G401 (cell line): ENCODE results near the gene MAPK8. TPM values are rescaled to one million over a fixed set of nuclear protein-coding genes. Genes with fewer than 3 reads are reported as not detected.

Source experiments
- DNase-seq: peaks from one replicate; pipeline ENCODE4 v3.0.0-alpha.2; 2015; ENCODE audit warnings: low spot score
- in situ Hi-C: cut with HindIII; loops from 2 replicates; pipeline ENCODE4 v1.10.0; 2016; ENCODE audit warnings: low sequenced_read_pairs, mixed read lengths
- total RNA-seq: library from RNA; depleted of rRNA; stranded (reverse); fragments of >200 nt; shearing (Covaris generic); gene quantifications from 2 replicates; pipeline ENCODE4 v1.2.3, GENCODE V29; 2014

Gene MAPK8
- total RNA-seq, 1 experiment from 2014 or later, result 64.1 TPM

- in situ Hi-C loops, result no loop called here
- DNase-seq, result no peak
Observed at GRCh38 chr10:48453451-48454301, 147.2 kb downstream of the MAPK8 start.

- no peak for DNase-seq
- in situ Hi-C loops, result no loop called here
Observed at GRCh38 chr10:48454302-48455054, 148.0 kb downstream of the MAPK8 start.

GRCh38 chr10:48455055-48455391 is 148.5 kb downstream of the MAPK8 start:
- DNase-seq, result no peak
- in situ Hi-C loops, result no loop called here

- DNase-seq, result no peak
- in situ Hi-C loops, result no loop called here
Observed at GRCh38 chr10:48455392-48456151, 149.1 kb downstream of the MAPK8 start.

GRCh38 chr10:48456361-48456804 is 149.9 kb downstream of the MAPK8 start:
- DNase-seq, result no peak

GRCh38 chr10:48456808-48457761 is 150.6 kb downstream of the MAPK8 start:
- no peak for DNase-seq
- in situ Hi-C loops, result no loop called here

More at GRCh38 chr10:48456361-48456804, 149.9 kb downstream of the MAPK8 start:
- in situ Hi-C loops, result no loop called here

GRCh38 chr10:48457949-48458661 is 151.6 kb downstream of the MAPK8 start:
- no peak for DNase-seq
- in situ Hi-C loops, result no loop called here

GRCh38 chr10:48458662-48459048 is 152.2 kb downstream of the MAPK8 start:
- no peak for DNase-seq

GRCh38 chr10:48459270-48460150 is 153.0 kb downstream of the MAPK8 start:
- in situ Hi-C loops, result no loop called here
- DNase-seq, result no peak

More at GRCh38 chr10:48458662-48459048, 152.2 kb downstream of the MAPK8 start:
- in situ Hi-C loops, result no loop called here

- no peak for DNase-seq
- in situ Hi-C loops, result no loop called here
Observed at GRCh38 chr10:48460182-48460581, 153.7 kb downstream of the MAPK8 start.

- in situ Hi-C loops, result no loop called here
- no peak for DNase-seq
Observed at GRCh38 chr10:48461623-48462481, 155.4 kb downstream of the MAPK8 start.

GRCh38 chr10:48462482-48463020 is 156.1 kb downstream of the MAPK8 start:
- in situ Hi-C loops, result no loop called here
- no peak for DNase-seq

- in situ Hi-C loops, result no loop called here
- DNase-seq, result peak; percentile 22
Observed at GRCh38 chr10:48463318-48464003, 157.0 kb downstream of the MAPK8 start.

- no peak for DNase-seq
- in situ Hi-C loops, result no loop called here
Observed at GRCh38 chr10:48464121-48464870, 157.8 kb downstream of the MAPK8 start.
